ENCODE measurements around the gene ANGPTL1.

DNA sequence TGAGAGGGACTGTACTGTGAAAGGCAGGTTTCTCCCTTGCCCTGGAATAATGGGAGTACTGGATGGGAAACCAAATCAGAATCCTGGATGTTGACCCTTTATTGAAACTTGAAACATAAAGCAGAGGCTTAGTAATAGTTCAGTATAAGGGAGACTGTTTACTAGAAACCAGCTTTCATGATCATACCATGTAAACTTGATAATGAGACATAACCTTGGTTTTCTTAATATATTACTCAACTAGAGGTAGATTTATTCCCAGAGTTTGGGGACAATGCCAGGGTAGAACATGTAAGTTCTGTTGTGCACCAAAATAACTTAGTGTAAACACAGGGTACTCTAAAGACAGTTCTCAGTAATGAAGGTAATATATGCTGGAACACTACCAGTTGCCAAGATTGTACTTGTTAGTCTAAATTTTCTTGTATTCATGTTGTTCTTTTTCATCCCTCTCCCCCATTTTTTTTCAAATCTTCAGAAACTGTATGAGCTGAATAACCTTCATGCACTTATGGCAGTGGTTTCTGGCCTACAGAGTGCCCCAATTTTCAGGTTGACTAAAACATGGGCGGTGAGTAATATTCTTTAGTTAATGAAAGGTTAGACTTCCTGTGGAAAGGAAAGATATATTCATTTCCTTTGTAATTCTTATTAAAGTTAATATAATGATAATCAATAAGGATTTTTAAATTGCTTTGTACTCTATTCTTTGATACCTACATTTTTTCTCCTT is 49.6 kb downstream of the ANGPTL1 start:
- no peak for TF ChIP-seq POLR2AphosphoS5 (IDR thresholded peaks at IDR 0.05; ENCODE audit: low read depth)
- TF ChIP-seq EZH2 (IDR thresholded peaks at IDR 0.05; ENCODE audit: low read depth, unreplicated experiment), result no peak
- TF ChIP-seq, protein P1, sequence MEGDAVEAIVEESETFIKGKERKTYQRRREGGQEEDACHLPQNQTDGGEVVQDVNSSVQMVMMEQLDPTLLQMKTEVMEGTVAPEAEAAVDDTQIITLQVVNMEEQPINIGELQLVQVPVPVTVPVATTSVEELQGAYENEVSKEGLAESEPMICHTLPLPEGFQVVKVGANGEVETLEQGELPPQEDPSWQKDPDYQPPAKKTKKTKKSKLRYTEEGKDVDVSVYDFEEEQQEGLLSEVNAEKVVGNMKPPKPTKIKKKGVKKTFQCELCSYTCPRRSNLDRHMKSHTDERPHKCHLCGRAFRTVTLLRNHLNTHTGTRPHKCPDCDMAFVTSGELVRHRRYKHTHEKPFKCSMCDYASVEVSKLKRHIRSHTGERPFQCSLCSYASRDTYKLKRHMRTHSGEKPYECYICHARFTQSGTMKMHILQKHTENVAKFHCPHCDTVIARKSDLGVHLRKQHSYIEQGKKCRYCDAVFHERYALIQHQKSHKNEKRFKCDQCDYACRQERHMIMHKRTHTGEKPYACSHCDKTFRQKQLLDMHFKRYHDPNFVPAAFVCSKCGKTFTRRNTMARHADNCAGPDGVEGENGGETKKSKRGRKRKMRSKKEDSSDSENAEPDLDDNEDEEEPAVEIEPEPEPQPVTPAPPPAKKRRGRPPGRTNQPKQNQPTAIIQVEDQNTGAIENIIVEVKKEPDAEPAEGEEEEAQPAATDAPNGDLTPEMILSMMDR (conservative IDR thresholded peaks at IDR 0.05; ENCODE audit: low read depth in 2 of 2), result no peak
- no peak for TF ChIP-seq STAT1 (IDR thresholded peaks at IDR 0.05; ENCODE audit: unreplicated experiment)
- TF ChIP-seq, protein P2, sequence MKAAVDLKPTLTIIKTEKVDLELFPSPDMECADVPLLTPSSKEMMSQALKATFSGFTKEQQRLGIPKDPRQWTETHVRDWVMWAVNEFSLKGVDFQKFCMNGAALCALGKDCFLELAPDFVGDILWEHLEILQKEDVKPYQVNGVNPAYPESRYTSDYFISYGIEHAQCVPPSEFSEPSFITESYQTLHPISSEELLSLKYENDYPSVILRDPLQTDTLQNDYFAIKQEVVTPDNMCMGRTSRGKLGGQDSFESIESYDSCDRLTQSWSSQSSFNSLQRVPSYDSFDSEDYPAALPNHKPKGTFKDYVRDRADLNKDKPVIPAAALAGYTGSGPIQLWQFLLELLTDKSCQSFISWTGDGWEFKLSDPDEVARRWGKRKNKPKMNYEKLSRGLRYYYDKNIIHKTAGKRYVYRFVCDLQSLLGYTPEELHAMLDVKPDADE (IDR thresholded peaks at IDR 0.05), result no peak
- TF ChIP-seq, protein P3, sequence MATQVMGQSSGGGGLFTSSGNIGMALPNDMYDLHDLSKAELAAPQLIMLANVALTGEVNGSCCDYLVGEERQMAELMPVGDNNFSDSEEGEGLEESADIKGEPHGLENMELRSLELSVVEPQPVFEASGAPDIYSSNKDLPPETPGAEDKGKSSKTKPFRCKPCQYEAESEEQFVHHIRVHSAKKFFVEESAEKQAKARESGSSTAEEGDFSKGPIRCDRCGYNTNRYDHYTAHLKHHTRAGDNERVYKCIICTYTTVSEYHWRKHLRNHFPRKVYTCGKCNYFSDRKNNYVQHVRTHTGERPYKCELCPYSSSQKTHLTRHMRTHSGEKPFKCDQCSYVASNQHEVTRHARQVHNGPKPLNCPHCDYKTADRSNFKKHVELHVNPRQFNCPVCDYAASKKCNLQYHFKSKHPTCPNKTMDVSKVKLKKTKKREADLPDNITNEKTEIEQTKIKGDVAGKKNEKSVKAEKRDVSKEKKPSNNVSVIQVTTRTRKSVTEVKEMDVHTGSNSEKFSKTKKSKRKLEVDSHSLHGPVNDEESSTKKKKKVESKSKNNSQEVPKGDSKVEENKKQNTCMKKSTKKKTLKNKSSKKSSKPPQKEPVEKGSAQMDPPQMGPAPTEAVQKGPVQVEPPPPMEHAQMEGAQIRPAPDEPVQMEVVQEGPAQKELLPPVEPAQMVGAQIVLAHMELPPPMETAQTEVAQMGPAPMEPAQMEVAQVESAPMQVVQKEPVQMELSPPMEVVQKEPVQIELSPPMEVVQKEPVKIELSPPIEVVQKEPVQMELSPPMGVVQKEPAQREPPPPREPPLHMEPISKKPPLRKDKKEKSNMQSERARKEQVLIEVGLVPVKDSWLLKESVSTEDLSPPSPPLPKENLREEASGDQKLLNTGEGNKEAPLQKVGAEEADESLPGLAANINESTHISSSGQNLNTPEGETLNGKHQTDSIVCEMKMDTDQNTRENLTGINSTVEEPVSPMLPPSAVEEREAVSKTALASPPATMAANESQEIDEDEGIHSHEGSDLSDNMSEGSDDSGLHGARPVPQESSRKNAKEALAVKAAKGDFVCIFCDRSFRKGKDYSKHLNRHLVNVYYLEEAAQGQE (IDR thresholded peaks at IDR 0.05; ENCODE audit: unreplicated experiment), result no peak
- no peak for TF ChIP-seq CREB1 (CRISPR knock-in tag; IDR thresholded peaks at IDR 0.05; ENCODE audit: low read depth)
- TF ChIP-seq ZNF114 (CRISPR knock-in tag; IDR thresholded peaks at IDR 0.05), result no peak
- no peak for TF ChIP-seq JUNB (IDR thresholded peaks at IDR 0.05; ENCODE audit: unreplicated experiment)

All from GM23338 (cell line).